GM12801 (cell line): ENCODE measurements around the gene COASY.

Experiments
- CTCF ChIP-seq: IDR thresholded peaks from one replicate; pipeline ENCODE4 v1.5.1; 2011; ENCODE audit warnings: control low read depth; ENCODE audit not compliant: insufficient read length; ENCODE audit errors: extremely low read depth

The COASY gene

DNA sequence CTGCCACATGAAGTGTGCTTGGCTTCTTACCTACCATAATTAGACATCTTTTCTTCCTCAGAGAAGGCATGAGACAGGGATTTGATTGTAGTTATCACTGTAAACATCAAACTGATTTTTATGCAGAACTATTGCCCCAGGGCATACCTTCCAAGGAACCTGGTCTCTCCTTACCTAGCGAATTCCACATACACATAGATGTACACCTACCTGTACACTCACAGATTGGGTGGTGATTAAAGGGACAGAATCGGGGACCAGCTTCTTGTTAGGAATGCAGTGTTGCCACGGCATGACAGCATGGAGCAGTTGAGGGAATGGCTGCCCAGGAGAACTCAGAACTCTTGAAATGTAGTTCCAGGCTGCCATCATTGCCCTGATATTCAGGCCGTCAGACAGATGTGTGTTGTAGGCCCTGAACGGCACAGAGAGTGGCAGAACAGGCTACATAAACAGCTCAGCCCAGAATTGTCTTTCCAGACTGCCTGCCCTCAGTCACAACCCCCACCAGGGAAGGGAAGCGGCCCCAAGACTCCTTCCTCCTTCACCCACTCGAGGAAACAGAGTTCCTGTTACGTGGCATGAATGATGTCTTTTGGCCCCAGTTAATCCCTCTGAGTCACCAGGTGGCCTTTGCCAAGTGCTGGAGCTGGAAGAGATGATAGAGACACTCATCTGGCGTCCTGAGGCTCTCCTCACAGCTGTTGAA, 43.7 kb upstream of the COASY start:
- no peak for TF ChIP-seq CTCF

GRCh38 chr17:42518755-42519545, 43.0 kb upstream of the COASY start:
- no peak for TF ChIP-seq CTCF

DNA sequence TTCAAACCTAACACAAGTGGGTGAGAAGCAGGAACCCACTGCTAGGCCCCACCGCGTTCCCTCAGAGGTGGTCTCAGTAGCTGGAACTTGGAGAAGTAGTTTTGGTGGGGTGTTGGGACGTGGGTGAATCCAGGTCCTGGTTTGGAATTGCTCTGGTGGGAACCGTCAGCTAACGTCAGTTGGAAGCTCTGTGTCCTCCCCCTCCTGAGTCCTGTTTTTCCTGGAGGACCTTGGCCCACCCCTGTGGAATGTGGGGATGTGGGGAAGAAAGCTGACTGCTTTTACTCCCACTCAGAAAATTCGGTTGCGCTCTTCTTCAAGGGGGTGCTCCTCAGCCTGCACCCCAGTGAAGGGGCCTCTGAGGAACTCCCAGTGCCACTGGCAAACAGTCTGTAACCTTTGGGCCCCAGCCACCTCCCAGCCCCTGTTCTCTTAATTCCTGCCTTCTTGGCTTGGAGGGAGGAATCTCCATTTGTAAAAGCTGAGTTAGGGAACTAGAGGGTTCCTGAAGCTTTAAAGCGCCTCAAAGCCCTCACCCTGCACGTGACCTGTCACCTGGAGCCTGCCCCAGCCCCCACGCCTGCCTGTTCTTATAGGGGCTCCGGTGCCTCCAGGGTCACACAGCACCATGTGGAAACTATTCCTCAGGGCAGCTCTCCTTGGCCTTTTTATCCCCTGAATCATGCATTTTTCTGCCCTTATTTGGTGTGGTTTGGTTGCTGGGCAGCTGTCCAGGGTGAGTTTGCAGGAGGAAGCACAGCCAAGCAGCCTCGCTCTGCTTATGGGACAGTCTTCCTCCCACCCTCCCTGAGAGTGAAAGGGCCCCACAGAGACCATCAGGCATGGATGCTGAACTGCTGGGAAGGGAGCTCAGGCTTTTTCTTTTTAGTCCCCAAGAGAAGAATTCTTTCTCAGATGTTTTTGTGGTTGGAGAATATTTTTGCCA, 42.1 kb upstream of the COASY start:
- no peak for TF ChIP-seq CTCF

GRCh38 chr17:42520540-42520951, 41.4 kb upstream of the COASY start:
- no peak for TF ChIP-seq CTCF

GRCh38 chr17:42521036-42521435, 40.9 kb upstream of the COASY start:
- no peak for TF ChIP-seq CTCF

GRCh38 chr17:42521666-42522262, 40.2 kb upstream of the COASY start:
- no peak for TF ChIP-seq CTCF
